Astrocyte (in vitro differentiated cells and primary cell): ENCODE data around the gene AARS2. TPM values are rescaled to one million over a fixed set of nuclear protein-coding genes. Genes with fewer than 3 reads are reported as not detected.
A peak's percentile ranks its signal among the peaks of the same experiment; 100 is the strongest.

Source experiments
- DNase-seq: peaks from one replicate; pipeline ENCODE4 v3.0.0-alpha.2; 2010; ENCODE audit warnings: low read depth
- FAIRE-seq: peaks from 2 replicates; lab custom pipeline; 2011; peaks lifted over from hg19 to GRCh38; lab: Jason Lieb, UNC
- H2AFZ ChIP-seq: 2 replicates; pipeline ENCODE4 v1.6.0; 2012; ENCODE audit warnings: low read depth, low read length, inconsistent platforms
- H3K27ac ChIP-seq: 2 replicates; pipeline ENCODE4 v1.5.1; 2011; ENCODE audit warnings: low read depth, low read length, inconsistent platforms
- H3K27me3 ChIP-seq: 2 replicates; pipeline ENCODE4 v1.6.0; 2011; ENCODE audit warnings: low read length, inconsistent platforms; ENCODE audit not compliant: insufficient read depth
- H3K36me3 ChIP-seq: 2 replicates; pipeline ENCODE4 v1.5.1; 2011; ENCODE audit warnings: low read length, inconsistent platforms; ENCODE audit not compliant: insufficient read depth
- H3K4me1 ChIP-seq: 2 replicates; pipeline ENCODE4 v1.5.1; 2011; ENCODE audit warnings: low read length, inconsistent platforms; ENCODE audit not compliant: insufficient read depth
- H3K4me2 ChIP-seq: 2 replicates; pipeline ENCODE4 v1.6.0; 2012; ENCODE audit warnings: low read length, inconsistent platforms
- H3K4me3 ChIP-seq: 2 replicates; pipeline ENCODE4 v1.5.1; 2011; ENCODE audit warnings: low read depth, mild to moderate bottlenecking, low read length, inconsistent platforms; ENCODE audit not compliant: insufficient read depth
- H3K79me2 ChIP-seq: 2 replicates; pipeline ENCODE4 v1.6.0; 2012; ENCODE audit warnings: mild to moderate bottlenecking, low read length, inconsistent platforms; ENCODE audit not compliant: insufficient read depth
- H3K9ac ChIP-seq: 2 replicates; pipeline ENCODE4 v1.6.0; 2012; ENCODE audit warnings: mild to moderate bottlenecking, low read length, inconsistent platforms
- H3K9me3 ChIP-seq: 2 replicates; pipeline ENCODE4 v1.5.1; 2012; ENCODE audit warnings: low read depth, mild to moderate bottlenecking, low read length, inconsistent platforms; ENCODE audit not compliant: insufficient read depth
- H4K20me1 ChIP-seq: 2 replicates; pipeline ENCODE4 v1.6.0; 2012; ENCODE audit warnings: low read length, inconsistent platforms; ENCODE audit not compliant: insufficient read depth
- H3K27ac Mint-ChIP-seq: one replicate; pipeline ENCODE4 v1.8.0; 2021; ENCODE audit warnings: mild to moderate bottlenecking, mixed read lengths; ENCODE audit not compliant: unreplicated experiment
- H3K27me3 Mint-ChIP-seq: one replicate; pipeline ENCODE4 v1.8.0; 2021; ENCODE audit warnings: low read depth, mixed read lengths; ENCODE audit not compliant: unreplicated experiment
- H3K36me3 Mint-ChIP-seq: one replicate; pipeline ENCODE4 v1.8.0; 2021; ENCODE audit warnings: low read depth, mixed read lengths; ENCODE audit not compliant: unreplicated experiment
- H3K4me1 Mint-ChIP-seq: one replicate; pipeline ENCODE4 v1.8.0; 2021; ENCODE audit warnings: low read depth, mixed read lengths; ENCODE audit not compliant: unreplicated experiment
- H3K4me3 Mint-ChIP-seq: one replicate; pipeline ENCODE4 v1.8.0; 2021; ENCODE audit warnings: mild to moderate bottlenecking, moderate library complexity, mixed read lengths; ENCODE audit not compliant: unreplicated experiment
- H3K9me3 Mint-ChIP-seq: one replicate; pipeline ENCODE4 v1.8.0; 2021; ENCODE audit warnings: mild to moderate bottlenecking, mixed read lengths; ENCODE audit not compliant: unreplicated experiment
- CTCF ChIP-seq: IDR thresholded peaks from 2 replicates; pipeline ENCODE4 v1.5.1; 2011; ENCODE audit warnings: low read depth, mild to moderate bottlenecking, inconsistent platforms, low read length, moderate library complexity; ENCODE audit not compliant: insufficient read depth
- EZH2 ChIP-seq: IDR thresholded peaks from 2 replicates; pipeline ENCODE4 v1.6.1; 2012; ENCODE audit warnings: mild to moderate bottlenecking, low read length, inconsistent platforms; ENCODE audit not compliant: insufficient read depth
- total RNA-seq: library from RNA; stranded (reverse); gene quantifications from 2 replicates; pipeline ENCODE4 v1.2.1, GENCODE V29; 2021

The AARS2 gene
- total RNA-seq, 1 donor from 2014 or later = 12.3 TPM

GRCh38 chr6:44255871-44256774 is 57.0 kb downstream of the AARS2 start:
- Mint-ChIP-seq H3K27me3 (no peaks in the 10 kb centered on the region), H3K36me3 (peaks cover 19% of the 10 kb centered on the region), H3K9me3 (no peaks in the 10 kb centered on the region), H3K4me1 (peaks cover 41% of the 10 kb centered on the region), H3K4me3 (peak overlapping the region; percentile 93), H3K27ac (peak overlapping the region; percentile 45)
- Histone ChIP-seq H3K9me3 (no peaks in the 10 kb centered on the region), H3K9ac (peak overlapping the region; percentile 90), H4K20me1 (peaks cover 58% of the 10 kb centered on the region), H3K4me2 (peak overlapping the region; percentile 100), H3K79me2 (peaks cover 57% of the 10 kb centered on the region), H3K27me3 (no peaks in the 10 kb centered on the region), H3K36me3 (peaks cover 32% of the 10 kb centered on the region), H2AFZ (no peak overlapping the region), H3K4me3 (peak overlapping the region; percentile 85), H3K4me1 (peaks cover 17% of the 10 kb centered on the region), H3K27ac (peak overlapping the region; percentile 68)
- no peak for FAIRE-seq
- TF ChIP-seq CTCF = no peak
- no peak for TF ChIP-seq EZH2
- DNase-seq = no peak

- TF ChIP-seq EZH2 (no peak), CTCF (no peak)
- Histone ChIP-seq H4K20me1 (peaks cover 67% of the 10 kb centered on the region), H3K4me1 (peaks cover 17% of the 10 kb centered on the region), H3K27me3 (no peaks in the 10 kb centered on the region), H3K4me2 (peak overlapping the region; percentile 100), H3K9me3 (no peaks in the 10 kb centered on the region), H3K9ac (peak overlapping the region; percentile 90), H3K36me3 (peaks cover 40% of the 10 kb centered on the region), H3K79me2 (peaks cover 65% of the 10 kb centered on the region), H3K27ac (no peak overlapping the region), H2AFZ (no peak overlapping the region), H3K4me3 (no peak overlapping the region)
- Mint-ChIP-seq H3K4me1 (peaks cover 47% of the 10 kb centered on the region), H3K27ac (peak overlapping the region; percentile 45), H3K4me3 (peak overlapping the region; percentile 93), H3K36me3 (peaks cover 23% of the 10 kb centered on the region), H3K27me3 (no peaks in the 10 kb centered on the region), H3K9me3 (no peaks in the 10 kb centered on the region)
- DNase-seq (no peak), FAIRE-seq (no peak)
These were observed 57.9 kb downstream of the AARS2 start for GRCh38 chr6:44255105-44255808.
